HG03060 (cell line): ENCODE measurements around the gene SIGLEC6.
"Not testable (repeated sequence)": the region's sequence is repeated elsewhere in the genome, so short reads cannot be mapped to it uniquely, and the experiment has no call there.

Experiments
- ATAC-seq: cut with Tn5 transposase; IDR thresholded peaks from one replicate; pipeline ENCODE4 v1.9.1; 2021; ENCODE audit warnings: low read depth, moderate number of reproducible peaks; ENCODE audit not compliant: unreplicated experiment

SIGLEC6 gene

GRCh38 chr19:51513968-51514367 lies 17.5 kb downstream of the SIGLEC6 start:
- ATAC-seq: no peak

GRCh38 chr19:51511353-51511752 lies 20.1 kb downstream of the SIGLEC6 start:
- ATAC-seq: no peak

GRCh38 chr19:51509823-51510660 lies 21.4 kb downstream of the SIGLEC6 start:
- ATAC-seq: no peak

GRCh38 chr19:51508059-51508733 lies 23.3 kb downstream of the SIGLEC6 start:
- no peak for ATAC-seq

- no peak for ATAC-seq
Measured at GRCh38 chr19:51507640-51508058, 23.8 kb downstream of the SIGLEC6 start.

- ATAC-seq: no peak
Measured at GRCh38 chr19:51507192-51507591, 24.3 kb downstream of the SIGLEC6 start.

- ATAC-seq: no peak
Measured at GRCh38 chr19:51505904-51506303, 25.6 kb downstream of the SIGLEC6 start.

GRCh38 chr19:51503896-51504295 lies 27.6 kb downstream of the SIGLEC6 start:
- ATAC-seq: no peak

GRCh38 chr19:51503286-51503817 lies 28.1 kb downstream of the SIGLEC6 start:
- ATAC-seq: no peak

- no peak for ATAC-seq
Measured at GRCh38 chr19:51501594-51502263, 29.7 kb downstream of the SIGLEC6 start, which contains the start of gene SIGLEC12. TSS of gene SIGLEC12 (minus strand) at chr19:51501800. CDS start at chr19:51501733, 67 bp downstream.

- not testable (repeated sequence) for ATAC-seq
Measured at GRCh38 chr19:51500931-51501330, 30.5 kb downstream of the SIGLEC6 start.

GRCh38 chr19:51497666-51498065 lies 33.8 kb downstream of the SIGLEC6 start:
- ATAC-seq: no peak

GRCh38 chr19:51493776-51494175 lies 37.7 kb downstream of the SIGLEC6 start:
- no peak for ATAC-seq

GRCh38 chr19:51491586-51491985 lies 39.9 kb downstream of the SIGLEC6 start:
- no peak for ATAC-seq

GRCh38 chr19:51490676-51491075 lies 40.8 kb downstream of the SIGLEC6 start:
- no peak for ATAC-seq

- no peak for ATAC-seq
Measured at GRCh38 chr19:51489113-51489512, 42.4 kb downstream of the SIGLEC6 start.

- ATAC-seq: no peak
Measured at GRCh38 chr19:51488491-51488890, 43.0 kb downstream of the SIGLEC6 start.

- ATAC-seq: no peak
Measured at GRCh38 chr19:51485960-51486660, 45.4 kb downstream of the SIGLEC6 start.

GRCh38 chr19:51480590-51480989 lies 50.9 kb downstream of the SIGLEC6 start:
- no peak for ATAC-seq
